Left lung (tissue), 10 donors: Measurements from ENCODE around the gene ITPR2. TPM values are rescaled to one million over a fixed set of nuclear protein-coding genes. Genes with fewer than 3 reads are reported as not detected.
A peak's percentile ranks its signal among the peaks of the same experiment; 100 is the strongest.

Experiments
- ATAC-seq: fragments of 200-7000 bp; cut with Tn5 transposase; one replicate; pipeline ENCODE4 v1.9.1; 2020; ENCODE audit warnings: moderate library complexity
- DNase-seq, 4 donors: peaks; one replicate each; pipeline ENCODE4 v3.0.0-alpha.2; 2013 to 2020
- H3K27ac ChIP-seq, 2 donors: fragments of 200-600 bp; sonication (generic) in 1 of 2; one replicate each; pipeline versions ENCODE4 v1.5.0 to v1.8.0; 2020 to 2021
- H3K27me3 ChIP-seq, 2 donors: fragments of 200-600 bp; sonication (generic) in 1 of 2; one replicate each; pipeline versions ENCODE4 v1.5.0 to v1.8.0; 2020 to 2021
- H3K36me3 ChIP-seq, 2 donors: fragments of 200-600 bp; sonication (generic) in 1 of 2; one replicate each; pipeline versions ENCODE4 v1.5.0 to v1.8.0; 2020 to 2021
- H3K4me1 ChIP-seq, 2 donors: fragments of 200-600 bp; one replicate each; pipeline ENCODE4 v1.8.0; 2021
- H3K4me3 ChIP-seq, 2 donors: fragments of 200-600 bp; sonication (generic) in 1 of 2; one replicate each; pipeline versions ENCODE4 v1.5.0 to v1.8.0; 2020 to 2021; ENCODE audit warnings: mild to moderate bottlenecking in 1 of 2
- H3K9me3 ChIP-seq, 2 donors: fragments of 200-600 bp; sonication (generic) in 1 of 2; one replicate each; pipeline versions ENCODE4 v1.5.0 to v1.8.0; 2020 to 2021
- intact Hi-C, 2 donors: fragments of 100-400 bp; cut with DNase I; formaldehyde crosslinking; loops; one replicate each; pipeline versions ENCODE4 v1.11.2 to v1.14.2; 2022
- polyA plus RNA-seq, 6 donors: library from polyadenylated mRNA; unstranded; fragments of 120-200 nt; gene quantifications; one replicate each; pipeline ENCODE4 v1.2.1, GENCODE V29; 2013; ENCODE audit not compliant: insufficient read length in 6 of 6
- total RNA-seq, 2 donors: library from RNA; stranded (reverse); fragmentation: NEBNext Ultra II Directional; extraction: Animal tissue kit (Norgen Biotek cat#: 25700); gene quantifications; one replicate each; pipeline ENCODE4 v1.2.1, GENCODE V29; 2021
- TF ChIP-seq, protein P1 (sequence below), 2 donors: fragments of 200-600 bp; sonication (generic) in 1 of 2; IDR thresholded peaks; one replicate each; pipeline versions ENCODE4 v1.5.0 to v1.8.0; 2021; ENCODE audit warnings: antibody characterized with exemption in 2 of 2
- donor health status: DM: no; HTN: yes; CAD: no.
- donor health status: DM: no; HTN: no; CAD: no.

Gene ITPR2
- total and polyA plus RNA-seq, 8 donors: 5.5 to 67.8 (median 7.5) TPM

GRCh38 chr12:26723379-26724308 lies 109.3 kb downstream of the ITPR2 start:
- intact Hi-C loops: no loop called here
- ATAC-seq (peak; percentile 34), DNase-seq (no peak)
- no peaks in the 10 kb centered on the region for H3K36me3 ChIP-seq
- TF ChIP-seq, protein P1, sequence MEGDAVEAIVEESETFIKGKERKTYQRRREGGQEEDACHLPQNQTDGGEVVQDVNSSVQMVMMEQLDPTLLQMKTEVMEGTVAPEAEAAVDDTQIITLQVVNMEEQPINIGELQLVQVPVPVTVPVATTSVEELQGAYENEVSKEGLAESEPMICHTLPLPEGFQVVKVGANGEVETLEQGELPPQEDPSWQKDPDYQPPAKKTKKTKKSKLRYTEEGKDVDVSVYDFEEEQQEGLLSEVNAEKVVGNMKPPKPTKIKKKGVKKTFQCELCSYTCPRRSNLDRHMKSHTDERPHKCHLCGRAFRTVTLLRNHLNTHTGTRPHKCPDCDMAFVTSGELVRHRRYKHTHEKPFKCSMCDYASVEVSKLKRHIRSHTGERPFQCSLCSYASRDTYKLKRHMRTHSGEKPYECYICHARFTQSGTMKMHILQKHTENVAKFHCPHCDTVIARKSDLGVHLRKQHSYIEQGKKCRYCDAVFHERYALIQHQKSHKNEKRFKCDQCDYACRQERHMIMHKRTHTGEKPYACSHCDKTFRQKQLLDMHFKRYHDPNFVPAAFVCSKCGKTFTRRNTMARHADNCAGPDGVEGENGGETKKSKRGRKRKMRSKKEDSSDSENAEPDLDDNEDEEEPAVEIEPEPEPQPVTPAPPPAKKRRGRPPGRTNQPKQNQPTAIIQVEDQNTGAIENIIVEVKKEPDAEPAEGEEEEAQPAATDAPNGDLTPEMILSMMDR (IDR thresholded peaks at IDR 0.05): no peak
- no peak overlapping the region for H3K4me3 ChIP-seq
- H3K9me3 ChIP-seq: no peaks in the 10 kb centered on the region
- no peaks in the 10 kb centered on the region for H3K4me1 ChIP-seq
- peak overlapping the region in 1 of 2 donors; percentile 51 for H3K27ac ChIP-seq
- no peaks in the 10 kb centered on the region for H3K27me3 ChIP-seq

DNA sequence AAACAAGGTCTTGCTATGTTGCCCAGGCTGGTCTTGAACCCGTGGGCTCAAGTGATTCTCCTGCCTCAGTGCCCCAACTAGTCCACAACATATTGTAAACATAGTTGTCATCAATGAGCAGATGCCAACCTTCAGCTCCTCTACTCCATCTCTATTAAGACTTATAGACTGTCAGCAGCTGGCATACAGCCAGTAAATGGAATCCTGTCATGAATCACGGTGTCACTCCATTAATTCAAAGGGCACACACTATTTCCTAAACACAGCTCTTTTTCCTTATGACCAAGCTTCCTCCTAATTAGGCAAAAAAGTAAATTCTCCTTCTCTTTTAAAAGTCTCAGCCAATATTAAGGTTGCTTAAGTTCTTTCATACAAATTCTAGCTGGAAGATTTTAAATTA lies 111.2 kb downstream of the ITPR2 start:
- intact Hi-C loops: no loop called here
- Histone ChIP-seq H3K36me3 (no peaks in the 10 kb centered on the region), H3K4me3 (no peak overlapping the region), H3K4me1 (no peaks in the 10 kb centered on the region), H3K9me3 (no peaks in the 10 kb centered on the region), H3K27me3 (no peaks in the 10 kb centered on the region), H3K27ac (no peak overlapping the region)
- TF ChIP-seq, protein P1 (IDR thresholded peaks at IDR 0.05): no peak
- DNase-seq (peak in 1 of 4 donors; percentile 13), ATAC-seq (no peak)

DNA sequence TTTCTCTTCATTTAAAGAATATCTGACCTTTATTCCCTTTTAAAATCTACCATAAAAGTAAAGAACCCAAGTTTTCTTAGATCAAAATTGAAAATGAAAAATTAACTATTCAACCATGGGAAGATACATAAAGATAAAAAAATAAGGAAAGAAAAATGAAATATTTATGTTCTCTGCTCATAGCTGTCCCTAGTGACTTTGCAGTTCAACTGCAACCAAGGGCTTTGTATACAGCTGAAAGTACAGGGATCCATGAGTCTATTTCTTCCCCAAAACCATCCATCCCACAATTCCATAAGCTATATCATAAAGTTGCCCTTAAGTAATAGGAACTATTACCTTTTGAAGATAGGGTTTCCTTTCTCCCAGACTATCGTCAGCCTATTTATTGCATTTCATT lies 113.1 kb downstream of the ITPR2 start:
- peaks cover 0 to 8% of the 10 kb centered on the region in 2 donors for H3K36me3 ChIP-seq
- intact Hi-C loops: no loop called here
- no peak overlapping the region for H3K4me3 ChIP-seq
- no peaks in the 10 kb centered on the region for H3K4me1 ChIP-seq
- H3K27ac ChIP-seq: no peak overlapping the region
- no peaks in the 10 kb centered on the region for H3K9me3 ChIP-seq
- no peak for ATAC-seq
- TF ChIP-seq, protein P1 (IDR thresholded peaks at IDR 0.05): no peak
- H3K27me3 ChIP-seq: no peaks in the 10 kb centered on the region
- no peak for DNase-seq

DNA sequence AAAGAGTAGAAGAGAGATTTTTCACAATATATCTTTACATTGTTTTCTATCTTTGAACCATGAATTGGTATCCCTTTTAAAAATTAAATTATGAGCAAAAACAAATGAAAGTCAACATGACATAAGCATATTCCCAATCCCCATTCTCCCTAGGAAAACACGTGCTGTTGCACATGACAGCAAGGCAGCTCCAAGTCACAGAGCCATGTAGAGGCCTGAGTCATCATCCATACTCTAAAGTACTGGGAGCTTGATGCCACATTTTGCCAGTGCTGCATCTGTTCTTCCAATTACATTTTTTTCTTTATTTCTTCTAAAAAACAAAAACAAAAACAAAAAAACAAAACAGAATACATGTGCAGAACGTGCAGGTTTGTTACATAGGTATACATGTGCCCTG lies 115.2 kb downstream of the ITPR2 start:
- TF ChIP-seq, protein P1 (IDR thresholded peaks at IDR 0.05): no peak
- Histone ChIP-seq H3K9me3 (no peaks in the 10 kb centered on the region), H3K36me3 (peaks cover 0 to 19% of the 10 kb centered on the region in 2 donors), H3K4me3 (no peak overlapping the region), H3K27ac (no peak overlapping the region), H3K4me1 (no peaks in the 10 kb centered on the region), H3K27me3 (no peaks in the 10 kb centered on the region)
- no peak for DNase-seq
- ATAC-seq: no peak
- intact Hi-C loops: no loop called here

- intact Hi-C loops: no loop called here
Measured at GRCh38 chr12:26715232-26715631, 117.8 kb downstream of the ITPR2 start.

More at GRCh38 chr12:26715232-26715631, 117.8 kb downstream of the ITPR2 start:
- H3K27me3 ChIP-seq: no peaks in the 10 kb centered on the region
- no peak for DNase-seq
- H3K4me1 ChIP-seq: peaks cover 0 to 4% of the 10 kb centered on the region in 2 donors
- TF ChIP-seq, protein P1 (IDR thresholded peaks at IDR 0.05): no peak
- H3K4me3 ChIP-seq: no peak overlapping the region
- H3K36me3 ChIP-seq: peaks cover 0 to 27% of the 10 kb centered on the region in 2 donors
- no peaks in the 10 kb centered on the region for H3K9me3 ChIP-seq
- no peak for ATAC-seq
- H3K27ac ChIP-seq: no peak overlapping the region
